Measurements from ENCODE around the gene TACSTD2. TPM values are rescaled to one million over a fixed set of nuclear protein-coding genes. Genes with fewer than 3 reads are reported as not detected.

TACSTD2 gene
- total RNA-seq, 1 donor, result under 0.01 TPM

- TF ChIP-seq CTCF (IDR thresholded peaks at IDR 0.05; ENCODE audit: extremely low read depth, low read depth, low read length), result no peak
- Histone ChIP-seq H3K4me3 (ENCODE audit: insufficient read depth, low read length) (no peak overlapping the region), H3K4me1 (ENCODE audit: insufficient read depth, low read length) (peaks cover 37% of the 10 kb centered on the region), H4K20me1 (ENCODE audit: insufficient read depth, low read length) (no peaks in the 10 kb centered on the region), H3K4me2 (ENCODE audit: insufficient read depth, low read length) (no peak overlapping the region), H3K27ac (ENCODE audit: low read depth, low read length) (no peak overlapping the region), H3K79me2 (ENCODE audit: insufficient read depth, low read length) (no peaks in the 10 kb centered on the region), H3K27me3 (ENCODE audit: insufficient read depth, low read length) (no peaks in the 10 kb centered on the region), H3K36me3 (ENCODE audit: insufficient read depth, low read length) (no peaks in the 10 kb centered on the region), H3K9me3 (ENCODE audit: low read depth, low read length) (no peaks in the 10 kb centered on the region), H2AFZ (ENCODE audit: low read length) (no peak overlapping the region)
- DNase-seq (ENCODE audit: insufficient read length, low spot score, missing footprints), result no peak
Observed at GRCh38 chr1:58590019-58590418, 13.0 kb upstream of the TACSTD2 start.

- TF ChIP-seq CTCF (IDR thresholded peaks at IDR 0.05; ENCODE audit: extremely low read depth, low read depth, low read length), result no peak
- no peak overlapping the region for H2AFZ ChIP-seq (ENCODE audit: low read length)
- H3K4me1 ChIP-seq (ENCODE audit: insufficient read depth, low read length), result peaks cover 54% of the 10 kb centered on the region
- no peaks in the 10 kb centered on the region for H3K36me3 ChIP-seq (ENCODE audit: insufficient read depth, low read length)
- no peak for DNase-seq (ENCODE audit: insufficient read length, low spot score, missing footprints)
- no peaks in the 10 kb centered on the region for H3K79me2 ChIP-seq (ENCODE audit: insufficient read depth, low read length)
- no peak overlapping the region for H3K27ac ChIP-seq (ENCODE audit: low read depth, low read length)
- H4K20me1 ChIP-seq (ENCODE audit: insufficient read depth, low read length), result no peaks in the 10 kb centered on the region
- H3K9me3 ChIP-seq (ENCODE audit: low read depth, low read length), result no peaks in the 10 kb centered on the region
- no peak overlapping the region for H3K4me3 ChIP-seq (ENCODE audit: insufficient read depth, low read length)
- H3K27me3 ChIP-seq (ENCODE audit: insufficient read depth, low read length), result no peaks in the 10 kb centered on the region
- no peak overlapping the region for H3K4me2 ChIP-seq (ENCODE audit: insufficient read depth, low read length)
Observed at GRCh38 chr1:58588396-58588795, 11.3 kb upstream of the TACSTD2 start.

GRCh38 chr1:58587667-58588066, 10.6 kb upstream of the TACSTD2 start:
- H3K4me2 ChIP-seq (ENCODE audit: insufficient read depth, low read length), result no peak overlapping the region
- H3K36me3 ChIP-seq (ENCODE audit: insufficient read depth, low read length), result no peaks in the 10 kb centered on the region
- no peaks in the 10 kb centered on the region for H3K79me2 ChIP-seq (ENCODE audit: insufficient read depth, low read length)
- H3K27ac ChIP-seq (ENCODE audit: low read depth, low read length), result no peak overlapping the region
- no peak for DNase-seq (ENCODE audit: insufficient read length, low spot score, missing footprints)
- H3K9me3 ChIP-seq (ENCODE audit: low read depth, low read length), result no peaks in the 10 kb centered on the region
- H4K20me1 ChIP-seq (ENCODE audit: insufficient read depth, low read length), result no peaks in the 10 kb centered on the region
- no peaks in the 10 kb centered on the region for H3K27me3 ChIP-seq (ENCODE audit: insufficient read depth, low read length)
- H2AFZ ChIP-seq (ENCODE audit: low read length), result no peak overlapping the region
- no peak for TF ChIP-seq CTCF (IDR thresholded peaks at IDR 0.05; ENCODE audit: extremely low read depth, low read depth, low read length)
- peaks cover 49% of the 10 kb centered on the region for H3K4me1 ChIP-seq (ENCODE audit: insufficient read depth, low read length)
- no peak overlapping the region for H3K4me3 ChIP-seq (ENCODE audit: insufficient read depth, low read length)

- Histone ChIP-seq H3K4me3 (ENCODE audit: insufficient read depth, low read length) (no peak overlapping the region), H3K4me2 (ENCODE audit: insufficient read depth, low read length) (peak overlapping the region; percentile 55), H3K36me3 (ENCODE audit: insufficient read depth, low read length) (no peaks in the 10 kb centered on the region), H3K27me3 (ENCODE audit: insufficient read depth, low read length) (no peaks in the 10 kb centered on the region), H3K27ac (ENCODE audit: low read depth, low read length) (peak overlapping the region; percentile 87), H3K79me2 (ENCODE audit: insufficient read depth, low read length) (no peaks in the 10 kb centered on the region), H3K4me1 (ENCODE audit: insufficient read depth, low read length) (peaks cover 40% of the 10 kb centered on the region), H2AFZ (ENCODE audit: low read length) (peak overlapping the region; percentile 24), H4K20me1 (ENCODE audit: insufficient read depth, low read length) (no peaks in the 10 kb centered on the region), H3K9me3 (ENCODE audit: low read depth, low read length) (no peaks in the 10 kb centered on the region)
- no peak for DNase-seq (ENCODE audit: insufficient read length, low spot score, missing footprints)
- TF ChIP-seq CTCF (IDR thresholded peaks at IDR 0.05; ENCODE audit: extremely low read depth, low read depth, low read length), result no peak
Observed at GRCh38 chr1:58586271-58586670, 9.2 kb upstream of the TACSTD2 start.
